ENCODE measurements around the gene RNU6-9.

RNU6-9 gene

GRCh38 chr19:863315-863620 is 30.0 kb upstream of the RNU6-9 start:
- Histone ChIP-seq H3K4me1 (ENCODE audit: insufficient read depth, low read length) (no peaks in the 10 kb centered on the region), H3K9ac (ENCODE audit: low read depth, low read length) (no peak overlapping the region), H3K9me3 (ENCODE audit: insufficient read depth, low read depth, low read length) (no peaks in the 10 kb centered on the region), H3K36me3 (ENCODE audit: insufficient read depth, low read length) (peaks cover 5% of the 10 kb centered on the region; the same call in 1 of the 2 replicates), H3K4me3 (ENCODE audit: low read length) (peak overlapping the region; percentile 53; the same call in 1 of the 2 replicates), H3K27me3 (ENCODE audit: insufficient read depth, low read length) (peaks cover 27% of the 10 kb centered on the region), H3K27ac (ENCODE audit: low read depth, low read length) (no peak overlapping the region)
- WGBS = 82% methylated on average over 4 of the region's 7 CpGs

- no peaks in the 10 kb centered on the region for H3K27me3 ChIP-seq (ENCODE audit: insufficient read depth, low read length)
- H3K36me3 ChIP-seq (ENCODE audit: insufficient read depth, low read length) = peaks cover 10% of the 10 kb centered on the region
- no peak overlapping the region; the same call in 1 of the 2 replicates for H3K27ac ChIP-seq (ENCODE audit: low read depth, low read length)
- H3K9me3 ChIP-seq (ENCODE audit: insufficient read depth, low read depth, low read length) = no peaks in the 10 kb centered on the region
- 81% methylated on average over 38 of the region's 38 CpGs for WGBS
- no peaks in the 10 kb centered on the region for H3K4me1 ChIP-seq (ENCODE audit: insufficient read depth, low read length)
- H3K9ac ChIP-seq (ENCODE audit: low read depth, low read length) = no peak overlapping the region
- no peak overlapping the region for H3K4me3 ChIP-seq (ENCODE audit: low read length)
Measured at GRCh38 chr19:866769-867300, 26.4 kb upstream of the RNU6-9 start.

GRCh38 chr19:867301-867793 is 25.9 kb upstream of the RNU6-9 start:
- Histone ChIP-seq H3K27ac (ENCODE audit: low read depth, low read length) (no peak overlapping the region; the same call in 1 of the 2 replicates), H3K27me3 (ENCODE audit: insufficient read depth, low read length) (no peaks in the 10 kb centered on the region), H3K36me3 (ENCODE audit: insufficient read depth, low read length) (peaks cover 10% of the 10 kb centered on the region), H3K9me3 (ENCODE audit: insufficient read depth, low read depth, low read length) (no peaks in the 10 kb centered on the region), H3K9ac (ENCODE audit: low read depth, low read length) (no peak overlapping the region), H3K4me1 (ENCODE audit: insufficient read depth, low read length) (no peaks in the 10 kb centered on the region), H3K4me3 (ENCODE audit: low read length) (no peak overlapping the region)
- 45% methylated on average over 16 of the region's 16 CpGs for WGBS

- no peak overlapping the region for H3K27ac ChIP-seq (ENCODE audit: low read depth, low read length)
- WGBS = 94% methylated on average over 39 of the region's 39 CpGs
Measured at GRCh38 chr19:867855-868457, 25.3 kb upstream of the RNU6-9 start.

GRCh38 chr19:868458-869244 is 24.6 kb upstream of the RNU6-9 start:
- no peak overlapping the region for H3K27ac ChIP-seq (ENCODE audit: low read depth, low read length)
- peaks cover 10% of the 10 kb centered on the region for H3K36me3 ChIP-seq (ENCODE audit: insufficient read depth, low read length)
- no peaks in the 10 kb centered on the region for H3K4me1 ChIP-seq (ENCODE audit: insufficient read depth, low read length)
- no peak overlapping the region for H3K4me3 ChIP-seq (ENCODE audit: low read length)
- WGBS = 91% methylated on average over 34 of the region's 34 CpGs
- H3K9me3 ChIP-seq (ENCODE audit: insufficient read depth, low read depth, low read length) = no peaks in the 10 kb centered on the region
- H3K27me3 ChIP-seq (ENCODE audit: insufficient read depth, low read length) = no peaks in the 10 kb centered on the region
- H3K9ac ChIP-seq (ENCODE audit: low read depth, low read length) = no peak overlapping the region

More at GRCh38 chr19:867855-868457, 25.3 kb upstream of the RNU6-9 start:
- H3K27me3 ChIP-seq (ENCODE audit: insufficient read depth, low read length) = no peaks in the 10 kb centered on the region
- no peaks in the 10 kb centered on the region for H3K9me3 ChIP-seq (ENCODE audit: insufficient read depth, low read depth, low read length)
- no peak overlapping the region for H3K4me3 ChIP-seq (ENCODE audit: low read length)
- no peak overlapping the region for H3K9ac ChIP-seq (ENCODE audit: low read depth, low read length)
- H3K4me1 ChIP-seq (ENCODE audit: insufficient read depth, low read length) = no peaks in the 10 kb centered on the region
- peaks cover 10% of the 10 kb centered on the region for H3K36me3 ChIP-seq (ENCODE audit: insufficient read depth, low read length)

- no peak overlapping the region for H3K4me3 ChIP-seq (ENCODE audit: low read length)
- peaks cover 12% of the 10 kb centered on the region for H3K36me3 ChIP-seq (ENCODE audit: insufficient read depth, low read length)
- no peaks in the 10 kb centered on the region for H3K4me1 ChIP-seq (ENCODE audit: insufficient read depth, low read length)
- WGBS = 86% methylated on average over 29 of the region's 29 CpGs
- H3K9ac ChIP-seq (ENCODE audit: low read depth, low read length) = no peak overlapping the region
- no peaks in the 10 kb centered on the region for H3K9me3 ChIP-seq (ENCODE audit: insufficient read depth, low read depth, low read length)
- H3K27ac ChIP-seq (ENCODE audit: low read depth, low read length) = no peak overlapping the region
- no peaks in the 10 kb centered on the region for H3K27me3 ChIP-seq (ENCODE audit: insufficient read depth, low read length)
Measured at GRCh38 chr19:869245-870177, 23.8 kb upstream of the RNU6-9 start.

- WGBS = 90% methylated on average over 8 of the region's 8 CpGs
- Histone ChIP-seq H3K4me3 (ENCODE audit: low read length) (no peak overlapping the region), H3K9ac (ENCODE audit: low read depth, low read length) (no peak overlapping the region), H3K36me3 (ENCODE audit: insufficient read depth, low read length) (peaks cover 16% of the 10 kb centered on the region), H3K4me1 (ENCODE audit: insufficient read depth, low read length) (no peaks in the 10 kb centered on the region), H3K27me3 (ENCODE audit: insufficient read depth, low read length) (no peaks in the 10 kb centered on the region), H3K9me3 (ENCODE audit: insufficient read depth, low read depth, low read length) (no peaks in the 10 kb centered on the region), H3K27ac (ENCODE audit: low read depth, low read length) (no peak overlapping the region)
Measured at GRCh38 chr19:870314-870713, 23.0 kb upstream of the RNU6-9 start.

- no peak overlapping the region for H3K4me3 ChIP-seq (ENCODE audit: low read length)
- H3K9ac ChIP-seq (ENCODE audit: low read depth, low read length) = no peak overlapping the region
- H3K27me3 ChIP-seq (ENCODE audit: insufficient read depth, low read length) = no peaks in the 10 kb centered on the region
- WGBS = 87% methylated on average over 28 of the region's 28 CpGs
- peaks cover 23% of the 10 kb centered on the region for H3K36me3 ChIP-seq (ENCODE audit: insufficient read depth, low read length)
- H3K9me3 ChIP-seq (ENCODE audit: insufficient read depth, low read depth, low read length) = no peaks in the 10 kb centered on the region
- peak overlapping the region; percentile 4; the same call in 1 of the 2 replicates for H3K27ac ChIP-seq (ENCODE audit: low read depth, low read length)
- H3K4me1 ChIP-seq (ENCODE audit: insufficient read depth, low read length) = no peaks in the 10 kb centered on the region
Measured at GRCh38 chr19:870963-871401, 22.3 kb upstream of the RNU6-9 start.

GRCh38 chr19:871446-872265 is 21.6 kb upstream of the RNU6-9 start:
- H3K27me3 ChIP-seq (ENCODE audit: insufficient read depth, low read length) = no peaks in the 10 kb centered on the region
- 60% methylated on average over 22 of the region's 33 CpGs for WGBS
- H3K27ac ChIP-seq (ENCODE audit: low read depth, low read length) = peak overlapping the region; percentile 70; the same call in 1 of the 2 replicates
- no peaks in the 10 kb centered on the region for H3K9me3 ChIP-seq (ENCODE audit: insufficient read depth, low read depth, low read length)
- peaks cover 28% of the 10 kb centered on the region for H3K36me3 ChIP-seq (ENCODE audit: insufficient read depth, low read length)
- H3K4me1 ChIP-seq (ENCODE audit: insufficient read depth, low read length) = no peaks in the 10 kb centered on the region
- peak overlapping the region; percentile 27; the same call in 1 of the 2 replicates for H3K4me3 ChIP-seq (ENCODE audit: low read length)
- H3K9ac ChIP-seq (ENCODE audit: low read depth, low read length) = no peak overlapping the region

Measured in HUES64 (cell line).